GM23338 (cell line): Measurements from ENCODE around the gene SCGB1A1. TPM values are rescaled to one million over a fixed set of nuclear protein-coding genes. Genes with fewer than 3 reads are reported as not detected.

Experiments used
- ATAC-seq: fragments of 200-7000 bp; cut with Tn5 transposase; 3 replicates; pipeline ENCODE4 v1.9.1; 2020
- DNase-seq: peaks from one replicate; pipeline ENCODE4 v3.0.0-alpha.2; 2015; ENCODE audit warnings: low spot score
- H2AFZ ChIP-seq: fragments of 200-600 bp; sonication (generic); 2 replicates; pipeline ENCODE4 v1.8.0; 2016; ENCODE audit warnings: antibody characterized with exemption, mild to moderate bottlenecking, moderate library complexity
- H3F3A ChIP-seq: fragments of 200-600 bp; sonication (generic); replicated peaks from 2 replicates; pipeline ENCODE4 v1.8.0; 2017; ENCODE audit warnings: antibody characterized with exemption, mixed run types, low read depth
- H3K27ac ChIP-seq: fragments of 200-600 bp; sonication (generic); 2 replicates; pipeline ENCODE4 v1.6.1; 2016; ENCODE audit warnings: low read depth
- H3K27me3 ChIP-seq: fragments of 200-600 bp; sonication (generic); 2 replicates; pipeline ENCODE4 v1.8.0; 2016; ENCODE audit warnings: mild to moderate bottlenecking, mixed run types, moderate library complexity; ENCODE audit not compliant: insufficient read depth
- H3K36me3 ChIP-seq: fragments of 200-600 bp; sonication (generic); 2 replicates; pipeline ENCODE4 v1.8.0; 2016; ENCODE audit warnings: mild to moderate bottlenecking; ENCODE audit not compliant: insufficient read depth
- H3K4me1 ChIP-seq: fragments of 200-600 bp; sonication (generic); 2 replicates; pipeline ENCODE4 v1.8.0; 2016; ENCODE audit warnings: mild to moderate bottlenecking, moderate library complexity; ENCODE audit not compliant: insufficient read depth
- H3K4me2 ChIP-seq: fragments of 200-600 bp; sonication (generic); 2 replicates; pipeline ENCODE4 v1.7.1; 2017; ENCODE audit warnings: mixed run types
- H3K4me3 ChIP-seq: fragments of 200-600 bp; sonication (generic); 2 replicates; pipeline ENCODE4 v1.6.1; 2016; ENCODE audit warnings: mixed run types
- H3K79me2 ChIP-seq: fragments of 200-600 bp; sonication (generic); replicated peaks from 2 replicates; pipeline ENCODE4 v1.8.0; 2017; ENCODE audit warnings: mild to moderate bottlenecking; ENCODE audit not compliant: insufficient read depth
- H3K9me2 ChIP-seq: fragments of 200-600 bp; sonication (generic); 2 replicates; pipeline ENCODE4 v1.8.0; 2017; ENCODE audit not compliant: insufficient read depth
- H4K20me1 ChIP-seq: fragments of 200-600 bp; sonication (generic); replicated peaks from 2 replicates; pipeline ENCODE4 v1.8.0; 2017; ENCODE audit warnings: mild to moderate bottlenecking; ENCODE audit not compliant: insufficient read depth
- H3K27ac Mint-ChIP-seq: 2 replicates; pipeline ENCODE4 v1.8.0; 2020; ENCODE audit warnings: inconsistent platforms, mild to moderate bottlenecking, moderate library complexity, mixed read lengths
- H3K27me3 Mint-ChIP-seq: 3 replicates; pipeline ENCODE4 v1.8.0; 2022; ENCODE audit warnings: low read depth, mild to moderate bottlenecking, moderate library complexity, mixed read lengths, inconsistent platforms; ENCODE audit not compliant: insufficient read depth, poor library complexity
- H3K36me3 Mint-ChIP-seq: 3 replicates; pipeline ENCODE4 v1.8.0; 2021; ENCODE audit warnings: low read depth, mild to moderate bottlenecking, inconsistent platforms, moderate library complexity, mixed read lengths
- H3K4me1 Mint-ChIP-seq: 3 replicates; pipeline ENCODE4 v1.8.0; 2020; ENCODE audit warnings: mild to moderate bottlenecking, inconsistent platforms, mixed read lengths
- H3K4me3 Mint-ChIP-seq: 3 replicates; pipeline ENCODE4 v1.8.0; 2021; ENCODE audit warnings: moderate library complexity, mild to moderate bottlenecking, inconsistent platforms, mixed read lengths
- H3K9me3 Mint-ChIP-seq: 3 replicates; pipeline ENCODE4 v1.8.0; 2020; ENCODE audit warnings: moderate library complexity, mild to moderate bottlenecking, inconsistent platforms, mixed read lengths
- CREB1 ChIP-seq: fragments of 250-450 bp; sonication (Bioruptor Pico); IDR thresholded peaks from 2 replicates; pipeline ENCODE4 v1.5.0; 2020; ENCODE audit warnings: low read depth, mild to moderate bottlenecking, moderate library complexity
- CTCF ChIP-seq, 2 experiments: fragments of 200-600 bp in 1 of 2; sonication (generic) in 1 of 2; conservative IDR thresholded peaks; 2 replicates each; pipeline versions ENCODE4 v1.5.1 to v1.6.1; 2016 to 2017; ENCODE audit warnings: antibody characterized with exemption in 2 of 2, low read depth in 2 of 2, mild to moderate bottlenecking in 2 of 2, moderate library complexity in 1 of 2
- EZH2 ChIP-seq: fragments of 200-600 bp; sonication (generic); IDR thresholded peaks from one replicate; pipeline ENCODE4 v1.8.0; 2017; ENCODE audit warnings: antibody characterized with exemption, mild to moderate bottlenecking, low read depth; ENCODE audit not compliant: unreplicated experiment
- EZH2phosphoT487 ChIP-seq: fragments of 200-600 bp; sonication (generic); IDR thresholded peaks from one replicate; pipeline ENCODE4 v1.8.1; 2018; ENCODE audit warnings: antibody characterized with exemption; ENCODE audit not compliant: unreplicated experiment
- NANOG ChIP-seq: IDR thresholded peaks from 2 replicates; pipeline ENCODE4 v1.6.1; 2016; ENCODE audit warnings: antibody characterized with exemption, borderline replicate concordance
- REST ChIP-seq: IDR thresholded peaks from one replicate; pipeline ENCODE4 v1.6.1; 2018; ENCODE audit warnings: antibody characterized with exemption; ENCODE audit not compliant: unreplicated experiment
- STAT1 ChIP-seq: IDR thresholded peaks from one replicate; pipeline ENCODE4 v1.6.1; 2016; ENCODE audit warnings: antibody characterized with exemption; ENCODE audit not compliant: unreplicated experiment
- ZNF114 ChIP-seq: fragments of 250-450 bp; sonication (Bioruptor Pico); IDR thresholded peaks from 2 replicates; pipeline ENCODE4 v1.5.0; 2020; ENCODE audit warnings: mild to moderate bottlenecking, moderate library complexity
- ZNF331 ChIP-seq: fragments of 250-450 bp; sonication (Bioruptor Pico); IDR thresholded peaks from 2 replicates; pipeline ENCODE4 v1.5.0; 2020; ENCODE audit warnings: low read depth, mild to moderate bottlenecking, moderate library complexity
- polyA plus RNA-seq: library from polyadenylated mRNA; unstranded; fragments of >200 nt; fragmentation: Nextera tagmentation; extraction: Ambion mirVana; gene quantifications from 2 replicates; pipeline ENCODE4 v1.2.1, GENCODE V29; 2016
- total RNA-seq: library from RNA; depleted of rRNA; stranded (reverse); fragments of >200 nt; shearing (Covaris generic); gene quantifications from 2 replicates; pipeline ENCODE4 v1.2.3, GENCODE V29; 2014
- TF ChIP-seq, protein P1 (sequence below): fragments of 250-450 bp; sonication (Bioruptor Pico); IDR thresholded peaks from 2 replicates; pipeline ENCODE4 v1.5.0; 2020; ENCODE audit warnings: mild to moderate bottlenecking, moderate library complexity
- TF ChIP-seq, protein P2 (sequence below): IDR thresholded peaks from 2 replicates; pipeline ENCODE4 v1.6.1; 2016; ENCODE audit warnings: antibody characterized with exemption

The SCGB1A1 gene
- total and polyA plus RNA-seq, 2 experiments from 2014 or later, result not detected

- H3K36me3 ChIP-seq, result no peaks in the 10 kb centered on the region
- Mint-ChIP-seq H3K27ac (no peak overlapping the region), H3K27me3 (peaks cover 21% of the 10 kb centered on the region), H3K4me1 (peaks cover 10% of the 10 kb centered on the region), H3K9me3 (peaks cover 3% of the 10 kb centered on the region; the same call in 1 of the 3 replicates), H3K36me3 (no peaks in the 10 kb centered on the region; the same call in 2 of the 3 replicates), H3K4me3 (no peak overlapping the region; the same call in 2 of the 3 replicates)
- no peaks in the 10 kb centered on the region for H3K9me2 ChIP-seq
- no peaks in the 10 kb centered on the region for H3K79me2 ChIP-seq
- H3K27ac ChIP-seq, result no peak overlapping the region
- no peak overlapping the region for H2AFZ ChIP-seq
- 0 out of 2 replicates have a peak, but pooled peaks cover 6% of the 10 kb centered on the region for H3F3A ChIP-seq
- H3K27me3 ChIP-seq, result peaks cover 6% of the 10 kb centered on the region
- ATAC-seq, result no peak
- H3K4me3 ChIP-seq, result no peak overlapping the region
- no peaks in the 10 kb centered on the region; the same call in 1 of the 2 replicates for H3K4me1 ChIP-seq
- H4K20me1 ChIP-seq, result no peaks in the 10 kb centered on the region
- TF ChIP-seq, protein P1, sequence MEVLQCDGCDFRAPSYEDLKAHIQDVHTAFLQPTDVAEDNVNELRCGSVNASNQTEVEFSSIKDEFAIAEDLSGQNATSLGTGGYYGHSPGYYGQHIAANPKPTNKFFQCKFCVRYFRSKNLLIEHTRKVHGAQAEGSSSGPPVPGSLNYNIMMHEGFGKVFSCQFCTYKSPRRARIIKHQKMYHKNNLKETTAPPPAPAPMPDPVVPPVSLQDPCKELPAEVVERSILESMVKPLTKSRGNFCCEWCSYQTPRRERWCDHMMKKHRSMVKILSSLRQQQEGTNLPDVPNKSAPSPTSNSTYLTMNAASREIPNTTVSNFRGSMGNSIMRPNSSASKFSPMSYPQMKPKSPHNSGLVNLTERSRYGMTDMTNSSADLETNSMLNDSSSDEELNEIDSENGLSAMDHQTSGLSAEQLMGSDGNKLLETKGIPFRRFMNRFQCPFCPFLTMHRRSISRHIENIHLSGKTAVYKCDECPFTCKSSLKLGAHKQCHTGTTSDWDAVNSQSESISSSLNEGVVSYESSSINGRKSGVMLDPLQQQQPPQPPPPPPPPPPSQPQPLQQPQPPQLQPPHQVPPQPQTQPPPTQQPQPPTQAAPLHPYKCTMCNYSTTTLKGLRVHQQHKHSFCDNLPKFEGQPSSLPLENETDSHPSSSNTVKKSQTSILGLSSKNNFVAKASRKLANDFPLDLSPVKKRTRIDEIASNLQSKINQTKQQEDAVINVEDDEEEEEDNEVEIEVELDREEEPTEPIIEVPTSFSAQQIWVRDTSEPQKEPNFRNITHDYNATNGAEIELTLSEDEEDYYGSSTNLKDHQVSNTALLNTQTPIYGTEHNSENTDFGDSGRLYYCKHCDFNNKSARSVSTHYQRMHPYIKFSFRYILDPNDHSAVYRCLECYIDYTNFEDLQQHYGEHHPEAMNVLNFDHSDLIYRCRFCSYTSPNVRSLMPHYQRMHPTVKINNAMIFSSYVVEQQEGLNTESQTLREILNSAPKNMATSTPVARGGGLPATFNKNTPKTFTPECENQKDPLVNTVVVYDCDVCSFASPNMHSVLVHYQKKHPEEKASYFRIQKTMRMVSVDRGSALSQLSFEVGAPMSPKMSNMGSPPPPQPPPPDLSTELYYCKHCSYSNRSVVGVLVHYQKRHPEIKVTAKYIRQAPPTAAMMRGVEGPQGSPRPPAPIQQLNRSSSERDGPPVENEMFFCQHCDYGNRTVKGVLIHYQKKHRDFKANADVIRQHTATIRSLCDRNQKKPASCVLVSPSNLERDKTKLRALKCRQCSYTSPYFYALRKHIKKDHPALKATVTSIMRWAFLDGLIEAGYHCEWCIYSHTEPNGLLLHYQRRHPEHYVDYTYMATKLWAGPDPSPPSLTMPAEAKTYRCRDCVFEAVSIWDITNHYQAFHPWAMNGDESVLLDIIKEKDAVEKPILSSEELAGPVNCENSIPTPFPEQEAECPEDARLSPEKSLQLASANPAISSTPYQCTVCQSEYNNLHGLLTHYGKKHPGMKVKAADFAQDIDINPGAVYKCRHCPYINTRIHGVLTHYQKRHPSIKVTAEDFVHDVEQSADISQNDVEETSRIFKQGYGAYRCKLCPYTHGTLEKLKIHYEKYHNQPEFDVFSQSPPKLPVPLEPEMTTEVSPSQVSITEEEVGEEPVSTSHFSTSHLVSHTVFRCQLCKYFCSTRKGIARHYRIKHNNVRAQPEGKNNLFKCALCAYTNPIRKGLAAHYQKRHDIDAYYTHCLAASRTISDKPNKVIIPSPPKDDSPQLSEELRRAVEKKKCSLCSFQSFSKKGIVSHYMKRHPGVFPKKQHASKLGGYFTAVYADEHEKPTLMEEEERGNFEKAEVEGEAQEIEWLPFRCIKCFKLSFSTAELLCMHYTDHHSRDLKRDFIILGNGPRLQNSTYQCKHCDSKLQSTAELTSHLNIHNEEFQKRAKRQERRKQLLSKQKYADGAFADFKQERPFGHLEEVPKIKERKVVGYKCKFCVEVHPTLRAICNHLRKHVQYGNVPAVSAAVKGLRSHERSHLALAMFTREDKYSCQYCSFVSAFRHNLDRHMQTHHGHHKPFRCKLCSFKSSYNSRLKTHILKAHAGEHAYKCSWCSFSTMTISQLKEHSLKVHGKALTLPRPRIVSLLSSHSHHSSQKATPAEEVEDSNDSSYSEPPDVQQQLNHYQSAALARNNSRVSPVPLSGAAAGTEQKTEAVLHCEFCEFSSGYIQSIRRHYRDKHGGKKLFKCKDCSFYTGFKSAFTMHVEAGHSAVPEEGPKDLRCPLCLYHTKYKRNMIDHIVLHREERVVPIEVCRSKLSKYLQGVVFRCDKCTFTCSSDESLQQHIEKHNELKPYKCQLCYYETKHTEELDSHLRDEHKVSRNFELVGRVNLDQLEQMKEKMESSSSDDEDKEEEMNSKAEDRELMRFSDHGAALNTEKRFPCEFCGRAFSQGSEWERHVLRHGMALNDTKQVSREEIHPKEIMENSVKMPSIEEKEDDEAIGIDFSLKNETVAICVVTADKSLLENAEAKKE, result no peak
- TF ChIP-seq ZNF331 (CRISPR knock-in tag) (no peak), EZH2phosphoT487 (no peak), ZNF114 (CRISPR knock-in tag) (no peak), CREB1 (no peak), EZH2 (no peak), REST (no peak), STAT1 (no peak), NANOG (no peak), CTCF (conservative IDR thresholded peaks at IDR 0.05; ENCODE audit: low read depth in 2 of 2) (no peak)
- TF ChIP-seq, protein P2, sequence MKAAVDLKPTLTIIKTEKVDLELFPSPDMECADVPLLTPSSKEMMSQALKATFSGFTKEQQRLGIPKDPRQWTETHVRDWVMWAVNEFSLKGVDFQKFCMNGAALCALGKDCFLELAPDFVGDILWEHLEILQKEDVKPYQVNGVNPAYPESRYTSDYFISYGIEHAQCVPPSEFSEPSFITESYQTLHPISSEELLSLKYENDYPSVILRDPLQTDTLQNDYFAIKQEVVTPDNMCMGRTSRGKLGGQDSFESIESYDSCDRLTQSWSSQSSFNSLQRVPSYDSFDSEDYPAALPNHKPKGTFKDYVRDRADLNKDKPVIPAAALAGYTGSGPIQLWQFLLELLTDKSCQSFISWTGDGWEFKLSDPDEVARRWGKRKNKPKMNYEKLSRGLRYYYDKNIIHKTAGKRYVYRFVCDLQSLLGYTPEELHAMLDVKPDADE, result no peak
- no peak for DNase-seq
- no peak overlapping the region for H3K4me2 ChIP-seq
These were observed 10.2 kb downstream of the SCGB1A1 start for GRCh38 chr11:62428871-62429560.
